GM12865 (cell line): ENCODE measurements around the gene ALOX15.
"Not testable (repeated sequence)": the region's sequence is repeated elsewhere in the genome, so short reads cannot be mapped to it uniquely, and the experiment has no call there.

Experiments used
- DNase-seq: peaks from one replicate; pipeline ENCODE4 v3.0.0; 2010; ENCODE audit warnings: low read depth
- H3K4me3 ChIP-seq: 2 replicates; pipeline ENCODE4 v1.5.1; 2011; ENCODE audit warnings: mild to moderate bottlenecking, low read depth, low read length, control low read depth
- TF ChIP-seq, protein P1 (sequence below): IDR thresholded peaks from 2 replicates; pipeline ENCODE4 v1.5.1; 2011; ENCODE audit warnings: low read length, control low read depth, low read depth, inconsistent platforms; ENCODE audit not compliant: insufficient read depth; ENCODE audit errors: missing control alignments

The ALOX15 gene

GRCh38 chr17:4592240-4593005, 49.1 kb downstream of the ALOX15 start:
- DNase-seq = no peak
- TF ChIP-seq, protein P1, sequence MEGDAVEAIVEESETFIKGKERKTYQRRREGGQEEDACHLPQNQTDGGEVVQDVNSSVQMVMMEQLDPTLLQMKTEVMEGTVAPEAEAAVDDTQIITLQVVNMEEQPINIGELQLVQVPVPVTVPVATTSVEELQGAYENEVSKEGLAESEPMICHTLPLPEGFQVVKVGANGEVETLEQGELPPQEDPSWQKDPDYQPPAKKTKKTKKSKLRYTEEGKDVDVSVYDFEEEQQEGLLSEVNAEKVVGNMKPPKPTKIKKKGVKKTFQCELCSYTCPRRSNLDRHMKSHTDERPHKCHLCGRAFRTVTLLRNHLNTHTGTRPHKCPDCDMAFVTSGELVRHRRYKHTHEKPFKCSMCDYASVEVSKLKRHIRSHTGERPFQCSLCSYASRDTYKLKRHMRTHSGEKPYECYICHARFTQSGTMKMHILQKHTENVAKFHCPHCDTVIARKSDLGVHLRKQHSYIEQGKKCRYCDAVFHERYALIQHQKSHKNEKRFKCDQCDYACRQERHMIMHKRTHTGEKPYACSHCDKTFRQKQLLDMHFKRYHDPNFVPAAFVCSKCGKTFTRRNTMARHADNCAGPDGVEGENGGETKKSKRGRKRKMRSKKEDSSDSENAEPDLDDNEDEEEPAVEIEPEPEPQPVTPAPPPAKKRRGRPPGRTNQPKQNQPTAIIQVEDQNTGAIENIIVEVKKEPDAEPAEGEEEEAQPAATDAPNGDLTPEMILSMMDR = no peak
- H3K4me3 ChIP-seq = no peak overlapping the region

DNA sequence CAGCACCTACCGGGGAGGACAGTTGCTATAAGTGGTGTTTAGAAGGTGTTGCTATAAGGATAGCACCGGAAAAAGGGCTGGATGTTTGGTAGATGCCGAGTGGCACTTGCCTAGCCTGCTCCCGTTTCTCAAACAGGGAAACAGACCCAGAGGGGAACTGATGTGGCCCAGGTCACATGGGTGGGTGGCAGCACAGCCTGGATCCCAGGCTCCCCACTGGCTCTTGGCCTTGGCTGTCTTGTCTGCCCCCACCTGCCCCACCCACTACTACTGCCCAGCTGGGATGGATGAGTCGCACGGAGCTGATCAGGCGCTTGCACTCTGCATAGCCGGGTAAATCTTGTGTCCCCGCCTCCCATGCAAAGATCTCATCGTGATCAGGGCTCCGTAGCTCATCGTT, 49.9 kb downstream of the ALOX15 start:
- H3K4me3 ChIP-seq = no peak overlapping the region
- TF ChIP-seq, protein P1 = no peak
- no peak for DNase-seq

- TF ChIP-seq, protein P1 = no peak
- no peak for DNase-seq
Measured at GRCh38 chr17:4590981-4591453, 50.5 kb downstream of the ALOX15 start.

DNA sequence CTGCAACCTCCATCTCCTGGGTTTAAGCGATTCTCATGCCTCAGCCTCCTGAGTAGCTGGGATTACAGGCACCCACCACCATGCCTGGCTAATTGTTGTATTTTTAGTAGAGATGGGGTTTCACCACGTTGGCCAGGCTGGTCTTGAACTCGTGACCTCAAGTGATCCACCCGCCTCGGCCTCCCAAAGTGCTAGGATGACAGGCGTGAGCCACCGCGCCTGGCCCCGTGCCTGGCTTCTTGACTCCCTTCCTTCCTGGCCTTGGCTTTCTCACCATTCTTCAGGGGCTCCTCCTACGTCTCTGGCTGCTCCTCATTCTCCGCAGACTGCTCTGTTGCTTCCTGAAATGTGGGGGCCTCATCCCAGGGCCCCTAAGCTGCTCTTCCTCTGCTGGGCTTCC, 51.4 kb downstream of the ALOX15 start:
- not testable (repeated sequence) for H3K4me3 ChIP-seq, DNase-seq

More at GRCh38 chr17:4590981-4591453, 50.5 kb downstream of the ALOX15 start:
- H3K4me3 ChIP-seq = no peak overlapping the region

- DNase-seq = no peak
- H3K4me3 ChIP-seq = no peak overlapping the region
- TF ChIP-seq, protein P1 = no peak
Measured at GRCh38 chr17:4588898-4589625, 52.4 kb downstream of the ALOX15 start.

GRCh38 chr17:4588391-4588790, 53.1 kb downstream of the ALOX15 start:
- TF ChIP-seq, protein P1 = no peak

DNA sequence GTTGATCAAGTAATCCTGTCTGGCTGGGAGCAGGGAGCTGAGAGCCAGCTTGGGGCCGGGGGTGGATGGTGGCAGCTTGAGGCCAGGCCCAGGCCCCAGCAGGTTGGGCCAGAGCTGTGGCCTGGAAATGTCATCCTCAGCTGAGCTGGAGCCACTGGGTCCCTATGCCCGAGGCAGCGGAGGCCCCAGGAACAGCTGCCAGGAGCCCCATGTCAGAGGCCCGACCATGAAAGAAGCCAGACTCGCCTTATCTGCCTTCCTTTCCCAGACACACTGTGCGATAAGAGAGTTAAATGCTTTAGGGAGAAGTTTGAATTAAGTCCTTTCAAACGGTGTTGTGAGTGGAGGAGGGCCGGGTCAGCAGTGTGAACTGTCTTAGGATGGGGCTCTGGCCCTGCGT, 53.7 kb downstream of the ALOX15 start:
- no peak overlapping the region for H3K4me3 ChIP-seq
- DNase-seq = no peak
- TF ChIP-seq, protein P1 = no peak

More at GRCh38 chr17:4588391-4588790, 53.1 kb downstream of the ALOX15 start:
- H3K4me3 ChIP-seq = no peak overlapping the region
- DNase-seq = no peak
